Dendritic cell treated with granulocyte-macrophage colony-stimulating factor and Interleukin-4, amounts not matched to agents 40 ng/mL and 50 ng/mL, for 4 days (primary cell): ENCODE data around the gene AOAH.

Source experiments
- H3K27ac Mint-ChIP-seq: one replicate; pipeline ENCODE4 v1.8.0; 2022; ENCODE audit warnings: mild to moderate bottlenecking, mixed read lengths
- H3K27me3 Mint-ChIP-seq: one replicate; pipeline ENCODE4 v1.8.0; 2022; ENCODE audit warnings: mild to moderate bottlenecking, mixed read lengths
- H3K36me3 Mint-ChIP-seq: one replicate; pipeline ENCODE4 v1.8.0; 2022; ENCODE audit warnings: low read depth, mixed read lengths
- H3K4me1 Mint-ChIP-seq: one replicate; pipeline ENCODE4 v1.8.0; 2022; ENCODE audit warnings: low read depth, mixed read lengths
- H3K4me3 Mint-ChIP-seq: one replicate; pipeline ENCODE4 v1.8.0; 2022; ENCODE audit warnings: mild to moderate bottlenecking, moderate library complexity, mixed read lengths
- H3K9me3 Mint-ChIP-seq: one replicate; pipeline ENCODE4 v1.8.0; 2022; ENCODE audit warnings: mixed read lengths
- intact Hi-C: fragments of 100-400 bp; cut with micrococcal nuclease; formaldehyde crosslinking; loops from one replicate; pipeline ENCODE4 v1.15.0; 2022

The AOAH gene

GRCh38 chr7:36723951-36724664, at the start of gene AOAH:
TSS of gene AOAH (minus strand) at chr7:36724494. CDS start at chr7:36724148, 346 bp downstream.
- H3K27ac Mint-ChIP-seq: peak within 1 kb of the TSS; percentile 84
- intact Hi-C loops: loop anchor here (10.0 kb wide), 1 partner anchor 51 kb away; no protein-coding TSS in a partner anchor
- peak within 1 kb of the TSS; percentile 92 for H3K4me3 Mint-ChIP-seq
- peaks cover 81% of the 10 kb centered on the region for H3K4me1 Mint-ChIP-seq
- no peaks in the 10 kb centered on the region for H3K27me3 Mint-ChIP-seq
- no peaks in the 10 kb centered on the region for H3K9me3 Mint-ChIP-seq
- peaks cover 39% of the 10 kb centered on the region for H3K36me3 Mint-ChIP-seq

- H3K36me3 Mint-ChIP-seq: no peaks in the 10 kb centered on the region
- H3K4me1 Mint-ChIP-seq: peaks cover 29% of the 10 kb centered on the region
- peaks cover 9% of the 10 kb centered on the region for H3K9me3 Mint-ChIP-seq
- no peaks in the 10 kb centered on the region for H3K27me3 Mint-ChIP-seq
- no peak overlapping the region for H3K4me3 Mint-ChIP-seq
- intact Hi-C loops: no loop called here
- no peak overlapping the region for H3K27ac Mint-ChIP-seq
Measured at GRCh38 chr7:36766451-36766850, 42.2 kb upstream of the AOAH start.

- intact Hi-C loops: no loop called here
- no peak overlapping the region for H3K27ac Mint-ChIP-seq
Measured at GRCh38 chr7:36765605-36766004, 41.3 kb upstream of the AOAH start.

GRCh38 chr7:36764929-36765328, 40.6 kb upstream of the AOAH start:
- Mint-ChIP-seq H3K4me1 (peaks cover 29% of the 10 kb centered on the region), H3K27ac (no peak overlapping the region), H3K27me3 (no peaks in the 10 kb centered on the region), H3K36me3 (no peaks in the 10 kb centered on the region), H3K9me3 (peaks cover 9% of the 10 kb centered on the region), H3K4me3 (no peak overlapping the region)
- intact Hi-C loops: no loop called here

More at GRCh38 chr7:36765605-36766004, 41.3 kb upstream of the AOAH start:
- Mint-ChIP-seq H3K36me3 (no peaks in the 10 kb centered on the region), H3K27me3 (no peaks in the 10 kb centered on the region), H3K4me3 (no peak overlapping the region), H3K4me1 (peaks cover 29% of the 10 kb centered on the region), H3K9me3 (peaks cover 9% of the 10 kb centered on the region)

GRCh38 chr7:36763132-36763816, 39.0 kb upstream of the AOAH start:
- H3K9me3 Mint-ChIP-seq: peaks cover 9% of the 10 kb centered on the region
- intact Hi-C loops: no loop called here
- H3K27ac Mint-ChIP-seq: no peak overlapping the region
- peaks cover 29% of the 10 kb centered on the region for H3K4me1 Mint-ChIP-seq
- no peaks in the 10 kb centered on the region for H3K36me3 Mint-ChIP-seq
- no peak overlapping the region for H3K4me3 Mint-ChIP-seq
- H3K27me3 Mint-ChIP-seq: no peaks in the 10 kb centered on the region

- no peaks in the 10 kb centered on the region for H3K27me3 Mint-ChIP-seq
- H3K36me3 Mint-ChIP-seq: no peaks in the 10 kb centered on the region
- peaks cover 25% of the 10 kb centered on the region for H3K4me1 Mint-ChIP-seq
- no peak overlapping the region for H3K4me3 Mint-ChIP-seq
- intact Hi-C loops: no loop called here
- peaks cover 9% of the 10 kb centered on the region for H3K9me3 Mint-ChIP-seq
- H3K27ac Mint-ChIP-seq: no peak overlapping the region
Measured at GRCh38 chr7:36762394-36762793, 38.1 kb upstream of the AOAH start.

GRCh38 chr7:36761835-36762234, 37.5 kb upstream of the AOAH start:
- Mint-ChIP-seq H3K36me3 (no peaks in the 10 kb centered on the region), H3K27me3 (no peaks in the 10 kb centered on the region), H3K27ac (no peak overlapping the region), H3K4me1 (peaks cover 23% of the 10 kb centered on the region), H3K4me3 (no peak overlapping the region), H3K9me3 (peaks cover 9% of the 10 kb centered on the region)
- intact Hi-C loops: no loop called here

GRCh38 chr7:36760856-36761762, 36.8 kb upstream of the AOAH start:
- no peak overlapping the region for H3K4me3 Mint-ChIP-seq
- no peaks in the 10 kb centered on the region for H3K36me3 Mint-ChIP-seq
- intact Hi-C loops: no loop called here
- no peak overlapping the region for H3K27ac Mint-ChIP-seq
- peaks cover 9% of the 10 kb centered on the region for H3K9me3 Mint-ChIP-seq
- no peaks in the 10 kb centered on the region for H3K27me3 Mint-ChIP-seq
- peaks cover 27% of the 10 kb centered on the region for H3K4me1 Mint-ChIP-seq

GRCh38 chr7:36758879-36759278, 34.6 kb upstream of the AOAH start:
- Mint-ChIP-seq H3K9me3 (no peaks in the 10 kb centered on the region), H3K4me1 (peaks cover 31% of the 10 kb centered on the region), H3K27ac (no peak overlapping the region), H3K36me3 (no peaks in the 10 kb centered on the region), H3K27me3 (no peaks in the 10 kb centered on the region), H3K4me3 (no peak overlapping the region)
- intact Hi-C loops: no loop called here

- intact Hi-C loops: no loop called here
- H3K9me3 Mint-ChIP-seq: no peaks in the 10 kb centered on the region
- peak overlapping the region; percentile 12 for H3K27ac Mint-ChIP-seq
- H3K36me3 Mint-ChIP-seq: no peaks in the 10 kb centered on the region
- no peaks in the 10 kb centered on the region for H3K27me3 Mint-ChIP-seq
- H3K4me3 Mint-ChIP-seq: no peak overlapping the region
- H3K4me1 Mint-ChIP-seq: peaks cover 34% of the 10 kb centered on the region
Measured at GRCh38 chr7:36755484-36755883, 31.2 kb upstream of the AOAH start.

GRCh38 chr7:36752026-36752711, 27.9 kb upstream of the AOAH start:
- no peaks in the 10 kb centered on the region for H3K9me3 Mint-ChIP-seq
- H3K27ac Mint-ChIP-seq: no peak overlapping the region
- no peaks in the 10 kb centered on the region for H3K36me3 Mint-ChIP-seq
- H3K4me1 Mint-ChIP-seq: peaks cover 67% of the 10 kb centered on the region
- H3K27me3 Mint-ChIP-seq: no peaks in the 10 kb centered on the region
- intact Hi-C loops: no loop called here
- no peak overlapping the region for H3K4me3 Mint-ChIP-seq

GRCh38 chr7:36750451-36750850, 26.2 kb upstream of the AOAH start:
- peaks cover 72% of the 10 kb centered on the region for H3K4me1 Mint-ChIP-seq
- H3K36me3 Mint-ChIP-seq: no peaks in the 10 kb centered on the region
- intact Hi-C loops: no loop called here
- H3K4me3 Mint-ChIP-seq: no peak overlapping the region
- H3K27me3 Mint-ChIP-seq: no peaks in the 10 kb centered on the region
- no peaks in the 10 kb centered on the region for H3K9me3 Mint-ChIP-seq
- H3K27ac Mint-ChIP-seq: peak overlapping the region; percentile 76

GRCh38 chr7:36749282-36749960, 25.1 kb upstream of the AOAH start:
- Mint-ChIP-seq H3K36me3 (no peaks in the 10 kb centered on the region), H3K27ac (peak overlapping the region; percentile 76), H3K4me3 (no peak overlapping the region), H3K9me3 (no peaks in the 10 kb centered on the region), H3K4me1 (peaks cover 73% of the 10 kb centered on the region), H3K27me3 (no peaks in the 10 kb centered on the region)
- intact Hi-C loops: no loop called here
